ENCODE measurements around the gene HSF2.

Gene HSF2, protein sequence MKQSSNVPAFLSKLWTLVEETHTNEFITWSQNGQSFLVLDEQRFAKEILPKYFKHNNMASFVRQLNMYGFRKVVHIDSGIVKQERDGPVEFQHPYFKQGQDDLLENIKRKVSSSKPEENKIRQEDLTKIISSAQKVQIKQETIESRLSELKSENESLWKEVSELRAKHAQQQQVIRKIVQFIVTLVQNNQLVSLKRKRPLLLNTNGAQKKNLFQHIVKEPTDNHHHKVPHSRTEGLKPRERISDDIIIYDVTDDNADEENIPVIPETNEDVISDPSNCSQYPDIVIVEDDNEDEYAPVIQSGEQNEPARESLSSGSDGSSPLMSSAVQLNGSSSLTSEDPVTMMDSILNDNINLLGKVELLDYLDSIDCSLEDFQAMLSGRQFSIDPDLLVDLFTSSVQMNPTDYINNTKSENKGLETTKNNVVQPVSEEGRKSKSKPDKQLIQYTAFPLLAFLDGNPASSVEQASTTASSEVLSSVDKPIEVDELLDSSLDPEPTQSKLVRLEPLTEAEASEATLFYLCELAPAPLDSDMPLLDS
- 26.8 to 37.6 (median 33.8) reads per million in 4 donors for total RNA-seq

DNA sequence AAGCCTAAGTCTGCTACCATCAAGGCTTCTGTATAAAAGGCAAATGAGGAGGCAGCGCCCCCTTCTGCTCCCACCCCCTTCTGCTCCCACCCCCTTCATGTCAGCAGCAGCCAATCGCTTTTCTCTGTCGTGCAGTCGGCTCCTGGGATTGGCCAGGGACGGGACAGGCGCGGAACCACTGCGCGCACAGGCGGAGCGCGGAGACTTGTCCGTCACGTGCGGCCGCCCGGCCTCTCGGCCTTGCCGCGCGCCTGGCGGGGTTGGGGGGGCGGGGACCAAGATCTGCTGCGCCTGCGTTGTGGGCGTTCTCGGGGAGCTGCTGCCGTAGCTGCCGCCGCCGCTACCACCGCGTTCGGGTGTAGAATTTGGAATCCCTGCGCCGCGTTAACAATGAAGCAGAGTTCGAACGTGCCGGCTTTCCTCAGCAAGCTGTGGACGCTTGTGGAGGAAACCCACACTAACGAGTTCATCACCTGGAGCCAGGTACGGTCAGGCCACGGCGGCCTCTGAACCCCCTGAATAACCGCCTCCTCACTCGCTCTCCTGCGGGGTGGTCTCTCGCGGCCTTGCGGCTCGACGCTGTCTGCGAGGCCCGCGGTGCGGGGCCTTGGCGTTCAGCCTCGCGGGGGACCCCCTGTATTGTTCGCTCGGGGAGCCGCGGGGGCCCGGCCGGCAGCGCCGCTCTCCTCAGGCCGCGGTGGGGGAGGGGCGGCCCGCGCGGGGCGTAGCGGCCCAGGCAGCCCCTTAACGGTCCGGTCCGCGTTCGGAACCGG is at the start of gene HSF2:
TSS of gene HSF2 (plus strand) at position 305 of the 773 bp plus-strand sequence. CDS start at position 391, 86 bp downstream.
- peak; percentile 88 to 98 (median 89) for DNase-seq

DNA sequence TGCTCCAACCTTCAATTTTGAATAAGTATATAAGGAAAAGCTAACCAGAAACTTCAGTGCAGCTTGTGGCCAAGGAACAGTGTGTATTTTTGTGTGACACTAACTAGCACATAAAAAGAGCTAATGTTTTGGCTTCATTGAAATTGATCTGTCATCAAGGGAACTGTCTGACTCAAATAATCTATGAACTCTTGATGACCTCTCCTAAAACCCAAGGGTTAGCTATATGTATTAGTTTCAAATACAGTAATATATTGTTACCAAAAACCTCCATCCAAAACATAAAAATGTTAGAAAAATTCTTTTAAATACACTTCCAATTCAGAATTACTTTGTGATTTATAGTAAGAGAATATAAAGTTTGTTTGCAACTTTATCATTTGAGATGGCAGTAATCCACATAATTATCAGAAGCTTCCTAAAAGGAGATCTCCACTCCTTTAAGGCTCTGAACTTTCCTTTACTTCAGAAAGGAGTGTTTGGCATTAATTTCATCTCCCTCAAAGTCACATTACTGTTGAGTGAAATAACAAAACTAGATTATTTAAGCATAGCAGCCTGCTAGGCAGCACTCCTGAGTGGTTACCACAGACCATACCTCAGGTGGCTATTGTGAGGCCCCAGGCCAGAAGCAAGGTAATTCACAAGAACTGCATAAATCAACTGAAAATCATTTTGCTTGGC is 46.3 kb upstream of the HSF2 start:
- no peak for DNase-seq

DNA sequence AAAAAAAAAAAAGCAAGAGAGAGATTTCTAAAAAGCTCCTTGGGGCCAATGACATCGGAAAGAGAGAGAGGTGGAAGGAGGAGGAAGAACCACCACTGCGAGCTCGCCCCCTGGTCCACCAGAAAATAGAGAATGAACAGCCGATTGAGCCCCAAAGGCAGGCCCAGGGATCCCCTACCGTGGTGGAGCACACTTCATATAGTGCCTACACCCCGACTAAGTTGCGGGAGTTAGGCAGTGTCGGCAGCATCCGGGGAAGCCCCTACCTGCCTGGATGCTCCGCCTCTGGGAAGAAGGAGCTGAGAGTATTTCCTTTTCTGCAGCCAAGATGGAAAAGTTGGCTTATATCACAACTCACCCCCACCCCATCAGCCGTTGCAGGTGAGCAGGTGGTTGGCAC is 38.6 kb upstream of the HSF2 start:
- DNase-seq, result no peak

DNA sequence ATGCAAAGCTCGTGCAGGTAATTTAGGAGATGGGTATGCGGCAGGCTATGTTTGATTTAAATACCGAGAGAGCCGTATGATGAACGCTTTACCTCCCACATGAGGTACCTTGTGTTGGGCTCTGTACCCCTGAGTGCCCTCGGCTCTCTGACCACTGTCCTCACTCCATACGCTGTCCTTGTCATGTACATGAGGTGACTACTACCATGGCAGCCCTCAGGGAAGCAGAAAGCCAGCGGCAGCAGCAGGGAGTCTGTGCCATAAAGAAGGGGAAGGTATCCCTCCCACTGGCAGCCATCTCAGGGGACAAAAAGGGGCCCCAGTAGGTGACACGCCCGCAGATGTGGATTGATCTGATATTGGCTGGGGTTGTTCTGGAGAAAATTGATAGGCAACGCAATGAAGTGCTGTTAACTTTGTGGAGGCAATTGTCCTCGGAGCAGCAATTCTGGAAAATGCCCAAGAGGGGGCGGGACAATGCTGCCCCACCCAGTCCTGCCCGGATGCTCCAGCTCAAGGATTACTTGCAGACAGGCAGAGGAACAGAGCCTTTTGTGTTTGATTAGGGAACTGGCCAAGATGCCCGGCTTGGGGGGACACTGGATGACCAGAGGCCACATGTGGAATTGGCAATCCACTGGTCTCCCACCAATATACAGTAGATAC is 38.0 kb upstream of the HSF2 start:
- DNase-seq, result no peak

DNA sequence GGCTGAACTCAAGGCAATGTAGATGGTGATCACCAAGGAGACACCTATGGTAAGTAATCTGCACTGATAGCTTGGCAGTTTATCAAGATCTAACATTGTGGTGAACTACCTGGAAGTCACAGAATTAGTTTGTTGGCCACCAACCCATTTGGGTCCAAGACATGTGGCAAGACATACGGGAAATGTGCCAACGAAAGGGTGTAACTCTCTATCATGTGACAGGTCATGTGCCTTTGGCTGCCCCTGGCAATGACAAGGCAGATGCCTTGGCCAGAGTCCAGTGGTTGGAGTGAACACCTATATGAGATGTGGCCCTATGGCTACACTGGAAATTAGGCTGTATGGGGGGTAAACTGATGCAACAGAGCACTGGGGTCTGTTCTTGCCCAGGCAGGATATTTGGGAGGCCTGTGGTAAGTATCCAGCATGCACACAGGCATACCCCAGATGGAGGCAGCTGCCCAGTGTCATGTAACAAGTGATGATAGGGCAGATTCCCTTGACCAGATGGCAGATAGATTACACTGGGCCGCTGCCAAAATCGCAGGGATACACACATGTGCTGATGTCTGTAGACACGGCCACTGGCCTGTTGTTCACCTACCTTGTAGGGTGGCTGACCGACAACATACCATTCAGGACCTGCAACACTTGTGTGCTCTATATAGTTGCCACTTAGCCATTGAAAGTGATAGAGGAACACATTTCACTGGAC is 35.5 kb upstream of the HSF2 start:
- DNase-seq, result no peak

DNA sequence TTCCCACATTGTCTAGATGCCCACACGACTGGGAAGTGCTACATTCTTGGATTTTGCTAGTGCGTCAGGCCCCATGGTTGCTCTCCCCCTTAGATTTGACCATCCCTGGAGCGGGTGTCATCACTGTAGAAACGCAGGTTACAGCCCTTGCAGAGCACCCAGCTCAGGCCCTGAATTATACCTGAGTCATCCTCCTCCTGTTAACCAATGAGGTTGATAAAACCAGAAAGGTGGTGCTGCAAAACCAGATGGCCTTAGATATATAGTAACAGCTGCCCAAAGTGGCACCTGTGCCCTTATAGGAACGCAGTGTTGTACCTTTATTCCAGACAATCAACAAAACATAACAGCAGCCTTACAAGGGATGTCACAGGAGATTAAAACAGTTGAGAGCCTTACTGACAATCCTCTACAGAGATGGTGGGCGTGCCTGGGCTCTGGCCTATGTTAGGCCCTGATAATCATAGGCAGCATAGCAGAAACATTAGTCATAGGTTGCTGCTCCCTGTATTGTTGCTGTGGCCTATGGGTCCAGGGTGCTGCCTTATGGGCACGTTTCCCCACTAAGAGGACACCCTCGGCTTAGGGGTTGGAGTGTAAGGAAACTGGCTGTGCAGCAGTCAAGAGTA is 33.6 kb upstream of the HSF2 start:
- no peak for DNase-seq

DNA sequence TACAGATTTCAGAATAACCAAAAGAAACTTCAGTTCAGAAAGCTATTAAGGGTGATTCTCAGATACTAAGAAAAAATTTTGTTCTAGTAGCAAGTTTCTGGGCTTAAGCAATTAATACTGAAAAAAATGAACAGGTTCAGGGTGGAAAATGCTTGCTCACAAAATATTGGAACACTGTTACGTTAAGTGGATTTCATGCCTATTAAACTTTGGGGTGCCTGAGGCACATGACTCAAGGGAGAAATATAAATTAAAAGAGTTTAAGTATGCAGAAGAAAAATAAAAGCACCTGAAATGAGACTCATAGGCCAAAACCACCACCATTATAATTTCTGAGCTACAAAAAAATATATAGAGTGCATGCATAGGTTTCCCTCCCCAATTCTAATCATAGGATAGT is 32.3 kb upstream of the HSF2 start:
- DNase-seq, result no peak

DNA sequence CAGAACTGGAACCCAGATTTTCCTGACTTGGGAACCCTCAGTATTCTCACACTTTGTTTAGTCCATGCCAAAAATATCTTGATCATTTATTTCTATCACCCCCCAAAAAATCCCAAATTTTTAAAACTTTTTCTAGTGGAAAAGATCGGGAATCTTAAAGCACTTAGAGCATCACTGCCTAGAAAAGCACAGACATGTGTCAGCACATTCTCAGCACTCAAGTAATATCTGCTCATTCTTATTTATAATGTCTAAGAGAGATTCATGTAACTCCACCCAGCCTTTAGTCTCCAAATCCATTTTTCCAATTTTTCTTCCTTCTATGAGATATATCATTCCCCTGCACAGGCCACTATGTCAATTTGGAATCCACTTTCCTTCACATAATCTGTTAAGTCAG is 29.9 kb upstream of the HSF2 start:
- DNase-seq, result no peak

DNA sequence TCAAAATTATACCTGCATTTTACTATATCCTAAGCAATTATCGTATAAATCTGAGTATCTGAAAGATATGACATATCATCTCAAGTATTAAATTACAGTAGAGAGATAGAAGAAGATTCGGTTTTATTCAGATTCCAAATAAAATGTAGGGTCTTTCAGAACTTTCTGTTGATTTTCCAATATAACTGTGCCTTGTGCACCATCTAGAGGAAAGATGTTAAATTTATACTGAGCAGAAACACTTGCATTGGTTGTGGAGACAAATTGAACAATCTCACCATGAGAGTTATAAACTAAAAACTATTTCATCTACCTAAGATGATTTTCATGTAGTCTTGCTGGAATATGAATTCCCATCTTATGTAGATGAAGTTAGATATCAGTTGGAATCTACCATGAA is 26.8 kb upstream of the HSF2 start:
- DNase-seq, result no peak

DNA sequence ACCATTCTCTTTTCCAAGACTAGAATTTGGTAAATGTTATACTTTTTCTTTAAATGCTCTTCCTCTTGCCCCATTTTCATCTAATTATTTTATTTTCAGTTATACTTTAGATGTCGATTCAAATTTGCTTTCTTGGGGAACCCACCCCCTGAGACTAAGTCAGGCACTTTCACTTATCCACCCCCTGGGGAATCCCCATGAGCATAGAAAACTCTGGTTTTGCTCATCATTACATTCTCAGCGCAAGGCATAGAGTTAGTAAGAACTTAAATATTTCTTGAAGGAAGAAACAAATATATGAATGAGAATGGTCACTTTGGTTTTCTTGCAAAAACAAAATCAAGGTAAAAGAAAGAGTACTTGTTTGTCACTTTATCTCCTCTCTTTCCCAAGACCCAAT is 25.1 kb upstream of the HSF2 start:
- no peak for DNase-seq

DNA sequence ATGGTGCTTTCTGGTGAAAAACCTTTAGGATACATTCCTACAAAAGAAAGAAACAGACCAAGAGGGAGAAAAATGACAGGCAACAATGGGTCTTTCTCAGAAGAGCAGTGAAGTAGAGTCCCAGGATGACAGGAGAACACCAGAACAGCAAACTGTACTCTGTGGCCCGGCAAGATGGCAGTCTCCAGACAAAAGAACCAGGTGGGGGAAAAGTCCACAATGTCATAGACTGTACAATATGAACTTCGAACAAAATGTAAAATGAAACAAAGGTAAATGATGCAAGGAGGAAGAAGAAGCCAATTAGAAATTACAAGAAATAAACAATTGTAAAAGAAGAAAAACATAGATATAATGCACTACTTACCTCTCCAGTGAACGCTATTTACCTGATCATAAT is 23.2 kb upstream of the HSF2 start:
- no peak for DNase-seq

DNA sequence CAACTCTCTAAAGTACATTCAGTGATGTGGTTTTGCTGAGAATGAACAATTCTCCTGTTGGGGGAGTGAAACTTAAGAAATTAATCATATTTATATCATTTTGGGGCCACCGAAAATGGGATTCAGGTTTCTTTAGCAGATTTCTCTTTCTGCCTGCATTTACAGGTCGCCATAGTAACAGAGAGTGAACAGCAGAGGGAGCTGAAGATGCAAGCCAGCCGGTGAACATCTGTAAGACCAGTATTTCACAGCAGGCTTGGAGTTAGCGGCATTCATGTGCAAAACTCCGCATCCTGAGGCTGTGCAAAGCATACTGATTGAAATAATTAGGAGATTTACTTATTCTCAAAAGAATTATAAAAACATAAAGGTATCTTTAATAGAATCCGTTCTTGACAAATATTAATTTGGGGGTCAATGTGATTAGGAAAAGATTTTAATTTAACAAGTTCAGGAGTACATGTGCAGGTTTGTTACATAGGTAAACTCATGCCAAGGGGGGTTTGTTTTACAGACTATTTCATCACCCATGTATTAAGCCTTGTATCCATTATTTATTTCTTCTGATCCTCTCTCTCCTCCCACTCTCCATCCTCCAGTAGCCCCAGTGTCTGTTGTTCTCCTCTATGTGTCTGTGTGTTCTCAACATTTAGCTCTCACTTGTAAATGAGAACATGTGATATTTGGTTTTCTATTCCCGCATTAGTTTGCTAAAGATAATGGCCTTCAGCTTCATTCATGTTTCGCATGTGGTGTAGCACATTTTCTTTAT is 17.8 kb upstream of the HSF2 start:
- DNase-seq, result peak in 4 of 5 donors; percentile 31 to 63 (median 43)

DNA sequence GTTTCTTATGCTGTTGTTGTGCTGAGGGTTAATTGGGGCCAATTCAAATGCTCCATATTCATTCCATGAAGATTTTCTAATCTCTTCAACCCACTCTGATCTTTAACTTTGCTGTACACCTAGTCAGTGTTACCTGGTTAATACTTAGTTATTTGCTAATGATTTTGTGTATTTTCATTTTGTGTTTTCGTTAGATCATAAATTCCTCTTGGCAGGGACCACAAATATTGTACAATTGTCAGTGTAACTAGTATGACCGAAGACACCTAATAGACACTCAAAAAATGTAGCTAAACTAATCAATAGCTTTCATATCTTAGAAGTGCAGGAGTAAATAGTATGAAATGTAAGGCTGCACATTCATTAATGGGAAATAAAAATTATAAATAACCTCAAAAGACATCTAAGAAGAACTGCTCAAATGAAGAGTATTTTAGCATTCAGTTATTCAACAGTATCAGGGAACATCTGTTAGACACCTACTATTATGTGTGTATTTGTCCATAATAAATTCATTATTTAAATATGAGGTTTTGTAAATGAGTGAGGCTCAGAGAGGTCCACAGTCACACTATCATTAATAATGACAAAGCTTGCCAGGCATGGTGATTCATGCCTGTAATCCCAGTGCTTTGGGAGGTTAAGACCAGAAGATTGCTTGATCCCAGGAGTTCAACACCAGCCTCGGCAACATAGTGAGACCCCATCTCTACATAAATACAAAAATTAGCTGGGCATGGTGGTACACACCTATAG is 13.4 kb upstream of the HSF2 start:
- no peak for DNase-seq

DNA sequence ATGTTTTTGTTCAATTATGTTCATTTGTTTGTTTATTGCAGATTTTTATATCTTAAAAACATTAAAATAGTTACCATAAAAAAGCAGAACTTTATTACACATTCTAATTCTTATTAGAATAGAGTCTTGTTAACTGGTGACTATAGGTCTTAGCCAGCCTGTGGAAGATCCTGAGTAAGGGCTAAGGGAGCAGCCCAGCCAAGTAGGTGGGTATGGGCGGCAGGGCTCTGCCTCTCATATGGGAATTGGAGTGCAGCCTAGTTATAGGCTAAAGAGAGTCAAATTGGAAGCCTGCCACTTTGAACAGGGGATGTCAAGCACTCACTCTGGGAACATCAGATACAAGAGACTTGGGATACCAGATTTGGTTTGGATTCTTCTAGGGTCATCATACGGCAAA is 10.5 kb upstream of the HSF2 start:
- DNase-seq, result no peak

DNA sequence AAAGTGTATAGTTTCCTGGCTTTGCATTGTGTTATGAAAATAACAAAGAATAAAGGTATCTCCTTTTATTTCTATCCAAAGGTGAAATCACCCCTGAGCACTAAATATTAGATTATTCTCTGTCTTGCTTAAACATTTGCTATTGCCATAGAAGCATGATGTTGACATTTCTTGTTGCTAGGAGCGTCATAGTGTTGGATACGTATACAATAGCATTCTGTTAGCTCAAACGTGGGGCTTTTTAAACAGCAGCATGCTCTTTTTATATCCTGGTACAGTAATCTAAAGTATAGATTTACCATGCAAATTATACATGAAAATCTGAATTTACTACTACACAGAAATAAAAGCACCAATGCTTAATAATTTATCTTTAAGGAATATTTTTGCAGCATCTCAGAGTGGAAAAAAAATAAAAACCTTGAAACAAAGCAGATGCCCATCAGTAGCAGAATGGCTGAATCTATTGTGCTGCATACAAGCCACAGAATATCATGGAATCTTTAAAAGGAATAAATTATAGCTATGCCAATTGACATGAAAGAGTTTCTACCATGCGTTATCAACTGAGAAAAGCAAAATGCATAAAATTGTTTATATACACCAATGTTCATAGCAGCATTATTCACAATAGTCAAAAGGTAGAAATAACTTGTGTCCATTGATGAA is 9.6 kb upstream of the HSF2 start:
- DNase-seq, result no peak

DNA sequence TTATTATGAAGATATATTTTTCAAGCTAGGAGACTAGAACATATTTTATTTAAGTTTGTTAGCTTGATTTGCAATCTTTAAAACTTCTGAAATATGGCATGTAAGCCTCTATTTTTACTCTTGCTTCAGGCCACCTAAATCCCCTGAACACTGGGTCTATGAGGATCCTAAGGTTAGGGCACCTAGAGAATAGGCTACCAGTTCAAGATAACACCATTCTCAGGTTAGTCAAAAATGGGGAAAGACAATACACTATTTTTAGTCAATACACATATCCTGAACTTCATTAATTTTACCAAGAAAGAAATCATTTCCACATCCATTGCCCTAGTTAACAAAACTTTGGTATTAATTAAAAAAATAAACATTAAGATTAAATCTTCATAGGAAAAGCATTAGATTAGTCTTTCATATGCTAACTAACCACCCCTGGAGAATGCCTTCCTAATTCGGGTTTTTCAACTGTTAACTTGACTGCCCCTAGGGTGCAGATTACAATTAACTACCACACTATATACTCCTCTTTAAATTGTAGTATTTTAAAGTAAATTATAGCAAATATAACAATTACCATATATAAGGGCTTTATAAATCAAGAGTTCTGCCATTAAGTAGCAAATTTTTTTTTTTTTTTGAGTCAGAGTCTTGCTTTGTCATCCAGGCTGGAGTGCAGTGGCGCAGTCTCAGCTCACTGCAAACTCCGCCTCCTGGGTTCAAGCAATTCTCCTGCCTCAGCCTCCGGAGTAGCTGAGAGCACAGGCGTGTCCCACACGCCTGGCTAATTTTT is 6.7 kb upstream of the HSF2 start:
- no peak for DNase-seq

DNA sequence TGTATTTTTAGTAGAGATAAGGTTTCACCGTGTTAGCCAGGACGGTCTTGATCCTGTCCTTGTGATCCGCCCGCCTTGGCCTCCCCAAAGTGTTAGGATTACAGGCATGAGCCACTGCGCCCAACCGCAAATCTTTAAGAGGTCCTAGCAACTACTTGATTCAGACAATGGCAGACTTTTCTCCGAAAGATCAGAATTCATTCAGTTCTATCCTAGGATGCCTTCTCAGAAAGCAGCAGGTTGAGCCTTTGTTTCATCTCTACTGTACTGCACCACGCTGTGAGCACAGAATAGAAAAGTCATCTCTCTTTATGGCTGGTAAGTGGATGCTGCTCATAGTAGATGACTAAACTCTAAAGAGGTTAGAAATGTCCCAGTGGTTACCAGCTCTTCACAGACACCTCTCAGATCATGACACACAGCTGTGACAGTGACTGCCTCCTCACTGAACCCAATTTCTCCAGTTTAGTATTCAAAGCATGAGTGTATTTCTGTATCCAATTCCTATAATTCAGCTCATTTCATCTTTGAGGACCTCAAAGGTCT is 6.0 kb upstream of the HSF2 start:
- peak in 1 of 5 donors; percentile 41 for DNase-seq

DNA sequence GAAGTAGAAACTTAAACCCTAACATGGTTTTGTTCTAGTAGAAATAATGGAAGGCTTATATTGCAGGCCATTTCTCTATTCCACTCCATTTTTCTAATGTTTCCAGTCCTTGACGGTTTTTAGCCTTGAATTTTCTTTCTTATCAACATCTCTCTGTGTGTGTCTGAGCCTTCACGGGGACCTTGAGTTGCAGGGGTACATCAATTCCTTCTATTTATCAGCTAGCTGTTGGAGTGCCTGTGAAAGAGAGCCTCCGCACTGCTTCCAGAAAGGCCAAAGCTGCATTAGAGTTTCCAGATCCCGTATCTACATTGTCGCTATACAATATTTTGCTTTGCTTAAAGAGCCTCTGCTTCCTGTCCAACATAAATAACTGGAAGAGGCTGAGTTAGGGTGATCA is 5.4 kb upstream of the HSF2 start:
- DNase-seq, result no peak

Measured in T-helper 1 cell (primary cell).